RWPE1 (cell line): ENCODE data around the gene APOBEC3G.
"Not testable (repeated sequence)": the region's sequence is repeated elsewhere in the genome, so short reads cannot be mapped to it uniquely, and the experiment has no call there.

Experiments
- CTCF ChIA-PET: fragments of 350-600 bp; sonication (Branson Sonifier 250); formaldehyde crosslinking; extraction: SDS; loops from one replicate; lab custom pipeline; 2021; lab: Yijun Ruan, JAX
- POLR2A ChIA-PET: fragments of 400-600 bp; formaldehyde crosslinking; extraction: SDS; loops from one replicate; lab custom pipeline; 2020; ENCODE audit warnings: antibody characterized with exemption; ENCODE audit not compliant: low non-redundant PET; lab: Yijun Ruan, JAX
- DNase-seq: peaks from one replicate; pipeline ENCODE4 v3.0.0; 2012; ENCODE audit warnings: low spot score
- H3K27ac ChIP-seq: fragments of 450-650 bp; 2 replicates; pipeline ENCODE4 v1.5.1; 2017
- TF ChIP-seq, protein P1 (sequence below): fragments of 450-650 bp; conservative IDR thresholded peaks from 2 replicates; pipeline ENCODE4 v1.5.1; 2017; ENCODE audit warnings: low read depth, mild to moderate bottlenecking

APOBEC3G gene

GRCh38 chr22:39077026-39077840 lies at the start of gene APOBEC3G:
Gene APOBEC3G, plus strand, starts transcription at chr22:39077275. Its CDS starts 87 bp downstream, at chr22:39077362.
- CTCF ChIA-PET, POLR2A ChIA-PET, DNase-seq: not testable (repeated sequence)
- H3K27ac ChIP-seq = peak within 1 kb of the TSS; percentile 21; the same call in 1 of the 2 replicates

DNA sequence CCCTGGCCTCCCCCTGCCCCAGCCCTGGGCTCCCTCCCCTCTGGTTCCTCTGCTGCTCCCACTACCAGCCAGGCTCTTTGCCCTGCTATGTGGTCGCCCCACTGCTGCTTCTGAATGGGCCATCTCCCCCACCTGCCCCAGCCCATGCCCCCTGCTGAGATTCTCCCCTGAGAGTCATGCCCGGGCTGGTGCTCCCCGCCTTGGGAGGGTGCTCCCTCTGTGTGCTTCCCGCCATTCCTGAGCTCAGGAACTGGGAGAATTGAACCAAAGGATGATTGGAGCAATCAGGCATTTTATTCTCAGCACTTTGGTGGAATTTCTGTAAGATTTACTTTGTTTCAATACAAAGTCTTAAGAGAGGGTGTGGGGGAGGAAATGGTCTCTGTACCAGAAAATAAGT lies 49.4 kb upstream of the APOBEC3G start:
- TF ChIP-seq, protein P1, sequence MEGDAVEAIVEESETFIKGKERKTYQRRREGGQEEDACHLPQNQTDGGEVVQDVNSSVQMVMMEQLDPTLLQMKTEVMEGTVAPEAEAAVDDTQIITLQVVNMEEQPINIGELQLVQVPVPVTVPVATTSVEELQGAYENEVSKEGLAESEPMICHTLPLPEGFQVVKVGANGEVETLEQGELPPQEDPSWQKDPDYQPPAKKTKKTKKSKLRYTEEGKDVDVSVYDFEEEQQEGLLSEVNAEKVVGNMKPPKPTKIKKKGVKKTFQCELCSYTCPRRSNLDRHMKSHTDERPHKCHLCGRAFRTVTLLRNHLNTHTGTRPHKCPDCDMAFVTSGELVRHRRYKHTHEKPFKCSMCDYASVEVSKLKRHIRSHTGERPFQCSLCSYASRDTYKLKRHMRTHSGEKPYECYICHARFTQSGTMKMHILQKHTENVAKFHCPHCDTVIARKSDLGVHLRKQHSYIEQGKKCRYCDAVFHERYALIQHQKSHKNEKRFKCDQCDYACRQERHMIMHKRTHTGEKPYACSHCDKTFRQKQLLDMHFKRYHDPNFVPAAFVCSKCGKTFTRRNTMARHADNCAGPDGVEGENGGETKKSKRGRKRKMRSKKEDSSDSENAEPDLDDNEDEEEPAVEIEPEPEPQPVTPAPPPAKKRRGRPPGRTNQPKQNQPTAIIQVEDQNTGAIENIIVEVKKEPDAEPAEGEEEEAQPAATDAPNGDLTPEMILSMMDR = no peak
- ChIA-PET CTCF (no interaction called here), POLR2A (no interaction called here)
- H3K27ac ChIP-seq = no peak overlapping the region
- no peak for DNase-seq

- ChIA-PET CTCF (no interaction called here), POLR2A (no interaction called here)
- TF ChIP-seq, protein P1 = no peak
- no peak overlapping the region for H3K27ac ChIP-seq
- DNase-seq = no peak
Measured at GRCh38 chr22:39028281-39028680, 48.8 kb upstream of the APOBEC3G start.

DNA sequence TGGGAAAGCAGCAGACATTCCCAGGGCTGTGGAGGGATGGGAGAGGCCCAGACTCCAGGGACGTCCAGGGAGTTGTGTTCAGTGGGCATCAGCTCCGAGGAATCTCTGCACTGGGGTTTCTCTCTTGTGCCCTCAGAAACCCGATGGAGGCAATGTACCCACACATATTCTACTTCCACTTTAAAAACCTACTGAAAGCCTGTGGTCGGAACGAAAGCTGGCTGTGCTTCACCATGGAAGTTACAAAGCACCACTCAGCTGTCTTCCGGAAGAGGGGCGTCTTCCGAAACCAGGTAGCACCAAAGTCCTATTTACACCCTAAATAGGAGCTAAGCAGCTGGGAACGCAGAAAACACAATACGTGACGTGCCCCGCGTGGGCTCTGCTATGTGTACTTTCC lies 47.8 kb upstream of the APOBEC3G start:
- POLR2A ChIA-PET = interaction anchor here (0.6 kb wide), 1 partner anchor 10 kb away, joined by 6 read pairs; no protein-coding TSS in a partner anchor
- DNase-seq = no peak
- TF ChIP-seq, protein P1 = no peak
- CTCF ChIA-PET = no interaction called here
- H3K27ac ChIP-seq = no peak overlapping the region

- CTCF ChIA-PET = no interaction called here
- TF ChIP-seq, protein P1 = no peak
- DNase-seq = no peak
- no peak overlapping the region for H3K27ac ChIP-seq
- POLR2A ChIA-PET = no interaction called here
Measured at GRCh38 chr22:39030705-39031104, 46.4 kb upstream of the APOBEC3G start.

- DNase-seq, CTCF ChIA-PET, H3K27ac ChIP-seq, POLR2A ChIA-PET: not testable (repeated sequence)
Measured at GRCh38 chr22:39031434-39032295, 45.4 kb upstream of the APOBEC3G start.

GRCh38 chr22:39037071-39037470 lies 40.0 kb upstream of the APOBEC3G start:
- DNase-seq, H3K27ac ChIP-seq, POLR2A ChIA-PET: not testable (repeated sequence)
- CTCF ChIA-PET = interaction anchor here (0.6 kb wide), 1 partner anchor 151 kb away, joined by 3 read pairs; no protein-coding TSS in a partner anchor
